Gastrocnemius medialis (tissue), 4 donors: ENCODE results near the gene KMO. TPM values are rescaled to one million over a fixed set of nuclear protein-coding genes. Genes with fewer than 3 reads are reported as not detected.

Experiments
- ATAC-seq, 2 donors: fragments of 150-250 bp; one replicate each; pipeline ENCODE4 v1.9.1; 2016
- DNase-seq, 2 donors: peaks; one replicate each; pipeline ENCODE4 v3.0.0-alpha.2; 2019
- H3K27ac ChIP-seq, 4 donors: fragments of 200-600 bp; sonication (generic); 1 replicate in 1 of 4; 2 replicates in 3 of 4; pipeline ENCODE4 v1.5.1; 2016 to 2018; ENCODE audit warnings: mild to moderate bottlenecking in 2 of 4, moderate library complexity in 1 of 4
- H3K27me3 ChIP-seq, 3 donors: fragments of 200-600 bp; sonication (generic) in 2 of 3; 1 replicate in 1 of 3; 2 replicates in 2 of 3; pipeline versions ENCODE4 v1.5.1 to v1.6.0; 2016 to 2019; ENCODE audit warnings: mild to moderate bottlenecking in 1 of 3, moderate library complexity in 1 of 3
- H3K36me3 ChIP-seq, 2 donors: fragments of 200-600 bp; sonication (generic) in 1 of 2; one replicate each; pipeline ENCODE4 v1.5.1; 2017 to 2018
- H3K4me1 ChIP-seq, 2 donors: fragments of 200-600 bp; sonication (generic) in 1 of 2; one replicate each; pipeline ENCODE4 v1.5.1; 2016 to 2017; ENCODE audit warnings: mild to moderate bottlenecking in 2 of 2
- H3K4me3 ChIP-seq, 4 donors: fragments of 200-600 bp; sonication (generic) in 3 of 4; 1 replicate in 1 of 4; 2 replicates in 3 of 4; pipeline ENCODE4 v1.5.1; 2016 to 2019; ENCODE audit warnings: mild to moderate bottlenecking in 2 of 4
- H3K9me3 ChIP-seq, 3 donors: fragments of 200-600 bp; sonication (generic) in 2 of 3; 1 replicate in 1 of 3; 2 replicates in 2 of 3; pipeline ENCODE4 v1.5.1; 2016 to 2019
- POLR2A ChIP-seq, 2 donors: fragments of 450-650 bp; IDR thresholded peaks; one replicate each; pipeline ENCODE4 v1.6.1; 2017; ENCODE audit warnings: antibody characterized with exemption in 2 of 2, mild to moderate bottlenecking in 2 of 2, moderate library complexity in 2 of 2
- in situ Hi-C, 4 donors: fragments of 200-750 bp; cut with MboI; loops; one replicate each; pipeline versions ENCODE4 v1.15.0 to v1.8.0; 2017; ENCODE audit warnings: low sequenced_read_pairs in 4 of 4
- intact Hi-C: fragments of 100-400 bp; cut with DNase I; formaldehyde crosslinking; loops from one replicate; pipeline ENCODE4 v1.15.1; 2023; ENCODE audit warnings: low total_unique reads
- total RNA-seq, 4 donors: library from RNA; depleted of rRNA; stranded (reverse); fragments of >200 nt; gene quantifications; one replicate each; pipeline versions ENCODE4 v1.1.0 to v1.2.3, GENCODE V29; 2016
- TF ChIP-seq, protein P1 (sequence below), 5 experiments: fragments of 450-650 bp in 3 of 5; fragments of 200-600 bp in 2 of 5; sonication (generic) in 2 of 5; IDR thresholded peaks in 4 of 5; conservative IDR thresholded peaks in 1 of 5; 1 replicate in 4 of 5; 2 replicates in 1 of 5; pipeline ENCODE4 v1.5.1; 2016 to 2019; ENCODE audit warnings: antibody characterized with exemption in 5 of 5, mild to moderate bottlenecking in 3 of 5, moderate library complexity in 3 of 5

Gene KMO
- total RNA-seq, 4 donors from 2014 or later: 0.16 TPM; not detected in 3

- Histone ChIP-seq H3K36me3 (no peaks in the 10 kb centered on the region), H3K9me3 (no peaks in the 10 kb centered on the region), H3K4me1 (no peaks in the 10 kb centered on the region), H3K27me3 (no peaks in the 10 kb centered on the region), H3K27ac (no peak overlapping the region), H3K4me3 (no peak overlapping the region)
- intact Hi-C loops (no loop called here), in situ Hi-C loops (loop anchor here in 3 of 4 donors (25.0 kb wide), 2 partner anchors 230 to 405 kb away; partner anchors contain the start of gene EXO1 (in 2 of the 3))
- TF ChIP-seq, protein P1, sequence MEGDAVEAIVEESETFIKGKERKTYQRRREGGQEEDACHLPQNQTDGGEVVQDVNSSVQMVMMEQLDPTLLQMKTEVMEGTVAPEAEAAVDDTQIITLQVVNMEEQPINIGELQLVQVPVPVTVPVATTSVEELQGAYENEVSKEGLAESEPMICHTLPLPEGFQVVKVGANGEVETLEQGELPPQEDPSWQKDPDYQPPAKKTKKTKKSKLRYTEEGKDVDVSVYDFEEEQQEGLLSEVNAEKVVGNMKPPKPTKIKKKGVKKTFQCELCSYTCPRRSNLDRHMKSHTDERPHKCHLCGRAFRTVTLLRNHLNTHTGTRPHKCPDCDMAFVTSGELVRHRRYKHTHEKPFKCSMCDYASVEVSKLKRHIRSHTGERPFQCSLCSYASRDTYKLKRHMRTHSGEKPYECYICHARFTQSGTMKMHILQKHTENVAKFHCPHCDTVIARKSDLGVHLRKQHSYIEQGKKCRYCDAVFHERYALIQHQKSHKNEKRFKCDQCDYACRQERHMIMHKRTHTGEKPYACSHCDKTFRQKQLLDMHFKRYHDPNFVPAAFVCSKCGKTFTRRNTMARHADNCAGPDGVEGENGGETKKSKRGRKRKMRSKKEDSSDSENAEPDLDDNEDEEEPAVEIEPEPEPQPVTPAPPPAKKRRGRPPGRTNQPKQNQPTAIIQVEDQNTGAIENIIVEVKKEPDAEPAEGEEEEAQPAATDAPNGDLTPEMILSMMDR (IDR thresholded peaks at IDR 0.05 in 4 of 5, conservative IDR thresholded peaks at IDR 0.05 in 1 of 5): no peak
- no peak for TF ChIP-seq POLR2A (IDR thresholded peaks at IDR 0.05)
- DNase-seq (no peak), ATAC-seq (no peak)
Measured at GRCh38 chr1:241607497-241607896, 75.3 kb downstream of the KMO start.

- TF ChIP-seq, protein P1 (IDR thresholded peaks at IDR 0.05 in 4 of 5, conservative IDR thresholded peaks at IDR 0.05 in 1 of 5): no peak
- TF ChIP-seq POLR2A (IDR thresholded peaks at IDR 0.05): no peak
- Histone ChIP-seq H3K9me3 (no peaks in the 10 kb centered on the region), H3K4me1 (no peaks in the 10 kb centered on the region), H3K27ac (no peak overlapping the region), H3K4me3 (no peak overlapping the region), H3K36me3 (no peaks in the 10 kb centered on the region), H3K27me3 (no peaks in the 10 kb centered on the region)
- intact Hi-C loops: no loop called here
- no peak for DNase-seq
- no peak for ATAC-seq
- in situ Hi-C loops: loop anchor here in 3 of 4 donors (25.0 kb wide), 2 partner anchors 229 to 404 kb away; partner anchors contain the start of gene EXO1 (in 2 of the 3)
Measured at GRCh38 chr1:241608379-241609033, 76.3 kb downstream of the KMO start.

DNA sequence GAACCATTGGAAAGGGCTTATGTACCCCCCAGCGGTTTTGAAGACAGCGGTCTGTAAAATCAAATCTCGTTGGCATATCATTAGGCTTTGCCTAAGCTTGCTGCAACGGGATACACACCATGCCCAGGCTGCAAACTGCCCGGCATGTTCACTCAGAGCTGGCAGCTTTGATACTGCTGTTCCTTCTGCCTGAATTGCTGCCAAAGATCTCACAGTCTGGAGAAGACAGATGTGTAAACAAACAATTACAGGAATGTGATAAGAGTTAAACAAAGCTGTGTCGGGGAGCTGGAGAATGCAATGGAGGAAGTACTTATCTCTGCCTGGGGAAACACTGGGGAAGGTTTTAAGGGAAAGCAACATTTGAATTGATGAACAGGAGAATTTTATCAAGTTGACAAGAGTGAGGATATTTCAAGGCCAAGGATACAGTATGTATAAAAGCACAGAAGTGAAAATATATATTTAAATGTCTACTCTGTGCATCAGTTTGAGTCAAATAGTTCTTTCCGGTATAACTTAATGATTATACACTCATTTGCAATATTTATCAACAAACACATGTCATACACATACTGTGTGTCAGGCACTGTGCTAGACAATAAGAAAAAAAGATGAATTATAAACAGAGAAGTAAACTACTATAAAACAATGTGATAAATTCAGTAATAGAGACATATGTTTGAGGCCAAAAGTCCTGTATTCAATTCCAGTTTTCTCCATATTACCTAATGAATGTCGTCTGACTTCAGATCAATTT lies 78.1 kb downstream of the KMO start:
- no peak for ATAC-seq
- DNase-seq: no peak
- TF ChIP-seq, protein P1 (IDR thresholded peaks at IDR 0.05 in 4 of 5, conservative IDR thresholded peaks at IDR 0.05 in 1 of 5): no peak
- TF ChIP-seq POLR2A (IDR thresholded peaks at IDR 0.05): no peak
- Histone ChIP-seq H3K27ac (no peak overlapping the region), H3K27me3 (no peaks in the 10 kb centered on the region), H3K4me1 (no peaks in the 10 kb centered on the region), H3K4me3 (no peak overlapping the region), H3K36me3 (no peaks in the 10 kb centered on the region), H3K9me3 (no peaks in the 10 kb centered on the region)
- in situ Hi-C loops: loop anchor here (10.0 to 25.0 kb wide), 3 partner anchors 227 to 402 kb away; partner anchors contain the start of genes EXO1 (in 2 of the 4) and MAP1LC3C (in 1 of the 4)
- intact Hi-C loops: loop anchor here (5.0 to 10.0 kb wide), 3 partner anchors 237 to 407 kb away; partner anchors contain the start of genes EXO1 and MAP1LC3C

- in situ Hi-C loops (loop anchor here (10.0 to 25.0 kb wide), 3 partner anchors 226 to 401 kb away; partner anchors contain the start of genes EXO1 (in 2 of the 4) and MAP1LC3C (in 1 of the 4)), intact Hi-C loops (loop anchor here (5.0 to 10.0 kb wide), 3 partner anchors 236 to 406 kb away; partner anchors contain the start of genes EXO1 and MAP1LC3C)
Measured at GRCh38 chr1:241611063-241611462, 78.9 kb downstream of the KMO start.

More at GRCh38 chr1:241611063-241611462, 78.9 kb downstream of the KMO start:
- Histone ChIP-seq H3K9me3 (no peaks in the 10 kb centered on the region), H3K4me3 (no peak overlapping the region), H3K27me3 (no peaks in the 10 kb centered on the region), H3K4me1 (no peaks in the 10 kb centered on the region), H3K27ac (no peak overlapping the region), H3K36me3 (no peaks in the 10 kb centered on the region)
- TF ChIP-seq POLR2A (IDR thresholded peaks at IDR 0.05): no peak
- TF ChIP-seq, protein P1 (IDR thresholded peaks at IDR 0.05 in 4 of 5, conservative IDR thresholded peaks at IDR 0.05 in 1 of 5): peak; percentile 61 to 85 (median 69)
- peak; percentile 78 to 84 for ATAC-seq
- no peak for DNase-seq
